Fibroblast of skin of right quadriceps (primary cell): ENCODE data around the gene LINS1.

ENCODE experiments used
- DNase-seq: peaks from one replicate; pipeline ENCODE4 v3.0.0-alpha.2; 2013

Gene LINS1

GRCh38 chr15:100544946-100545345 is 57.0 kb downstream of the LINS1 start:
- DNase-seq, result no peak

- DNase-seq, result no peak
Measured at GRCh38 chr15:100544338-100544841, 57.6 kb downstream of the LINS1 start.

- DNase-seq, result no peak
Measured at GRCh38 chr15:100542290-100542689, 59.7 kb downstream of the LINS1 start.

- no peak for DNase-seq
Measured at GRCh38 chr15:100537331-100537730, 64.7 kb downstream of the LINS1 start.

- no peak for DNase-seq
Measured at GRCh38 chr15:100536733-100537132, 65.3 kb downstream of the LINS1 start.

GRCh38 chr15:100533886-100534285 is 68.1 kb downstream of the LINS1 start:
- no peak for DNase-seq

GRCh38 chr15:100531823-100532327 is 70.1 kb downstream of the LINS1 start:
- DNase-seq, result no peak

- no peak for DNase-seq
Measured at GRCh38 chr15:100531204-100531603, 70.8 kb downstream of the LINS1 start.

- DNase-seq, result no peak
Measured at GRCh38 chr15:100529556-100529955, 72.4 kb downstream of the LINS1 start.

GRCh38 chr15:100528833-100529428 is 73.1 kb downstream of the LINS1 start, which contains the start of gene CERS3:
Gene CERS3, minus strand, starts transcription at chr15:100528950. Its CDS starts 27,101 bp downstream, at chr15:100501849.
- no peak for DNase-seq

- no peak for DNase-seq
Measured at GRCh38 chr15:100526027-100526481, 75.9 kb downstream of the LINS1 start.

GRCh38 chr15:100525436-100525835 is 76.5 kb downstream of the LINS1 start:
- DNase-seq, result no peak

- no peak for DNase-seq
Measured at GRCh38 chr15:100524326-100524725, 77.7 kb downstream of the LINS1 start.

GRCh38 chr15:100521907-100522306 is 80.1 kb downstream of the LINS1 start:
- no peak for DNase-seq

- no peak for DNase-seq
Measured at GRCh38 chr15:100520132-100520921, 81.7 kb downstream of the LINS1 start.

GRCh38 chr15:100517846-100518245 is 84.1 kb downstream of the LINS1 start:
- DNase-seq, result no peak
